ENCODE data around the gene PRICKLE2.
A peak's percentile ranks its signal among the peaks of the same experiment; 100 is the strongest.

The PRICKLE2 gene

GRCh38 chr3:64143409-64144130 lies 81.7 kb downstream of the PRICKLE2 start (continued):
- no peak for TF ChIP-seq ZNF654 (tag by site-specific recombination; IDR thresholded peaks at IDR 0.05; ENCODE audit: low read depth)
- TF ChIP-seq ZNF658 (tag by site-specific recombination; IDR thresholded peaks at IDR 0.05) = no peak
- no peak for TF ChIP-seq ZNF488 (tag by site-specific recombination; IDR thresholded peaks at IDR 0.05)
- TF ChIP-seq ZNF112 (tag by site-specific recombination; IDR thresholded peaks at IDR 0.05) = no peak
- no peak for TF ChIP-seq ZBTB48 (tag by site-specific recombination; IDR thresholded peaks at IDR 0.05)
- TF ChIP-seq ZNF843 (tag by site-specific recombination; IDR thresholded peaks at IDR 0.05) = peak; percentile 49; the same call in 1 of the 2 replicates
- TF ChIP-seq ZNF621 (tag by site-specific recombination; IDR thresholded peaks at IDR 0.05) = no peak
- TF ChIP-seq ZBTB6 (tag by site-specific recombination; IDR thresholded peaks at IDR 0.05) = no peak
- no peak for TF ChIP-seq ZFP69B (tag by site-specific recombination; IDR thresholded peaks at IDR 0.05)
- no peak for TF ChIP-seq ZBTB49 (tag by site-specific recombination; IDR thresholded peaks at IDR 0.05; ENCODE audit: low read depth)
- TF ChIP-seq ZNF48 (tag by site-specific recombination; IDR thresholded peaks at IDR 0.05) = no peak
- TF ChIP-seq ZNF776 (tag by site-specific recombination; IDR thresholded peaks at IDR 0.05; ENCODE audit: borderline replicate concordance) = no peak
- TF ChIP-seq ZNF837 (tag by site-specific recombination; IDR thresholded peaks at IDR 0.05) = no peak
- TF ChIP-seq IKZF3 (tag by site-specific recombination; IDR thresholded peaks at IDR 0.05) = peak; percentile 35
- no peak for TF ChIP-seq ZNF416 (tag by site-specific recombination; IDR thresholded peaks at IDR 0.05)
- TF ChIP-seq ZNF184 (tag by site-specific recombination; IDR thresholded peaks at IDR 0.05) = 0 out of 2 replicates have a peak, but pooled peaks have one; percentile 40
- no peak for TF ChIP-seq SP2 (tag by site-specific recombination; IDR thresholded peaks at IDR 0.05)
- TF ChIP-seq SCRT1 (tag by site-specific recombination; IDR thresholded peaks at IDR 0.05; ENCODE audit: borderline replicate concordance) = no peak
- peak; percentile 34; the same call in 1 of the 2 replicates for TF ChIP-seq ZNF449 (tag by site-specific recombination; IDR thresholded peaks at IDR 0.05)
- no peak for TF ChIP-seq ZSCAN18 (tag by site-specific recombination; IDR thresholded peaks at IDR 0.05)
- TF ChIP-seq GLIS2 (tag by site-specific recombination; IDR thresholded peaks at IDR 0.05) = no peak
- no peak for TF ChIP-seq BCL6B (tag by site-specific recombination; IDR thresholded peaks at IDR 0.05)
- no peak for TF ChIP-seq ZNF473 (tag by site-specific recombination; IDR thresholded peaks at IDR 0.05)
- no peak for TF ChIP-seq GFI1B (tag by site-specific recombination; IDR thresholded peaks at IDR 0.05)
- TF ChIP-seq PRDM10 (tag by site-specific recombination; IDR thresholded peaks at IDR 0.05) = no peak
- no peak for TF ChIP-seq HOXC10 (CRISPR knock-in tag; IDR thresholded peaks at IDR 0.05)
- TF ChIP-seq ZNF175 (tag by site-specific recombination; IDR thresholded peaks at IDR 0.05) = no peak
- no peak for TF ChIP-seq ZNF133 (tag by site-specific recombination; IDR thresholded peaks at IDR 0.05)
- no peak for TF ChIP-seq OVOL3 (tag by site-specific recombination; IDR thresholded peaks at IDR 0.05)

Measured in HEK293 (cell line).